ENCODE measurements around the gene CCND1.

The CCND1 gene

GRCh38 chr11:69657456-69657910 is 16.5 kb downstream of the CCND1 start:
- H3K4me1 ChIP-seq: no peaks in the 10 kb centered on the region
- H3K27ac ChIP-seq: no peak overlapping the region

GRCh38 chr11:69657911-69658625 is 17.1 kb downstream of the CCND1 start:
- H3K36me3 ChIP-seq (ENCODE audit: control insufficient read depth, insufficient read depth, low read length): no peaks in the 10 kb centered on the region
- no peak overlapping the region for H3K9ac ChIP-seq
- H3K79me2 ChIP-seq: no peaks in the 10 kb centered on the region
- no peaks in the 10 kb centered on the region for H3K9me3 ChIP-seq (ENCODE audit: control insufficient read depth, low read length)
- no peak overlapping the region for H3K4me3 ChIP-seq (ENCODE audit: low read depth, low read length)
- H3K27me3 ChIP-seq (ENCODE audit: control insufficient read depth, insufficient read depth, low read length): no peaks in the 10 kb centered on the region
- no peak overlapping the region for H3K27ac ChIP-seq
- H3K4me1 ChIP-seq: no peaks in the 10 kb centered on the region
- TF ChIP-seq CTCF (IDR thresholded peaks at IDR 0.05): no peak
- no peak overlapping the region for H3K4me2 ChIP-seq (ENCODE audit: low read length)
- no peak overlapping the region for H2AFZ ChIP-seq

More at GRCh38 chr11:69657456-69657910, 16.5 kb downstream of the CCND1 start:
- Histone ChIP-seq H3K79me2 (no peaks in the 10 kb centered on the region), H3K9ac (no peak overlapping the region), H3K9me3 (ENCODE audit: control insufficient read depth, low read length) (no peaks in the 10 kb centered on the region), H2AFZ (no peak overlapping the region), H3K4me3 (ENCODE audit: low read depth, low read length) (no peak overlapping the region), H3K4me2 (ENCODE audit: low read length) (no peak overlapping the region), H3K27me3 (ENCODE audit: control insufficient read depth, insufficient read depth, low read length) (no peaks in the 10 kb centered on the region), H3K36me3 (ENCODE audit: control insufficient read depth, insufficient read depth, low read length) (no peaks in the 10 kb centered on the region)
- no peak for TF ChIP-seq CTCF (IDR thresholded peaks at IDR 0.05)

- no peaks in the 10 kb centered on the region for H3K36me3 ChIP-seq (ENCODE audit: control insufficient read depth, insufficient read depth, low read length)
- no peak overlapping the region for H3K27ac ChIP-seq
- TF ChIP-seq CTCF (IDR thresholded peaks at IDR 0.05): no peak
- no peak overlapping the region for H2AFZ ChIP-seq
- no peak overlapping the region for H3K9ac ChIP-seq
- no peak overlapping the region for H3K4me2 ChIP-seq (ENCODE audit: low read length)
- no peaks in the 10 kb centered on the region for H3K27me3 ChIP-seq (ENCODE audit: control insufficient read depth, insufficient read depth, low read length)
- no peaks in the 10 kb centered on the region for H3K9me3 ChIP-seq (ENCODE audit: control insufficient read depth, low read length)
- no peak overlapping the region for H3K4me3 ChIP-seq (ENCODE audit: low read depth, low read length)
- H3K79me2 ChIP-seq: no peaks in the 10 kb centered on the region
- no peaks in the 10 kb centered on the region for H3K4me1 ChIP-seq
Measured at GRCh38 chr11:69658626-69659450, 17.9 kb downstream of the CCND1 start.

GRCh38 chr11:69659591-69659990 is 18.6 kb downstream of the CCND1 start:
- no peak for TF ChIP-seq CTCF (IDR thresholded peaks at IDR 0.05)
- H2AFZ ChIP-seq: no peak overlapping the region
- H3K27me3 ChIP-seq (ENCODE audit: control insufficient read depth, insufficient read depth, low read length): no peaks in the 10 kb centered on the region
- H3K9ac ChIP-seq: no peak overlapping the region
- no peaks in the 10 kb centered on the region for H3K4me1 ChIP-seq
- H3K27ac ChIP-seq: no peak overlapping the region
- H3K36me3 ChIP-seq (ENCODE audit: control insufficient read depth, insufficient read depth, low read length): no peaks in the 10 kb centered on the region
- no peak overlapping the region for H3K4me2 ChIP-seq (ENCODE audit: low read length)
- no peak overlapping the region for H3K4me3 ChIP-seq (ENCODE audit: low read depth, low read length)
- H3K79me2 ChIP-seq: no peaks in the 10 kb centered on the region
- H3K9me3 ChIP-seq (ENCODE audit: control insufficient read depth, low read length): no peaks in the 10 kb centered on the region
